Measurements from ENCODE around the gene GCAT.

- TF ChIP-seq CTCF (IDR thresholded peaks at IDR 0.05) (peak in 3 of 4 experiments; percentile 24 to 55 (median 53)), POLR2AphosphoS5 (IDR thresholded peaks at IDR 0.05) (no peak)
Observed at GRCh38 chr22:37818409-37819104, 10.8 kb downstream of the GCAT start.
